GM19035 (cell line): Measurements from ENCODE around the gene USB1.
A peak's percentile ranks its signal among the peaks of the same experiment; 100 is the strongest.

ENCODE experiments used
- ATAC-seq: cut with Tn5 transposase; IDR thresholded peaks from one replicate; pipeline ENCODE4 v1.9.1; 2021; ENCODE audit not compliant: unreplicated experiment

The USB1 gene

DNA sequence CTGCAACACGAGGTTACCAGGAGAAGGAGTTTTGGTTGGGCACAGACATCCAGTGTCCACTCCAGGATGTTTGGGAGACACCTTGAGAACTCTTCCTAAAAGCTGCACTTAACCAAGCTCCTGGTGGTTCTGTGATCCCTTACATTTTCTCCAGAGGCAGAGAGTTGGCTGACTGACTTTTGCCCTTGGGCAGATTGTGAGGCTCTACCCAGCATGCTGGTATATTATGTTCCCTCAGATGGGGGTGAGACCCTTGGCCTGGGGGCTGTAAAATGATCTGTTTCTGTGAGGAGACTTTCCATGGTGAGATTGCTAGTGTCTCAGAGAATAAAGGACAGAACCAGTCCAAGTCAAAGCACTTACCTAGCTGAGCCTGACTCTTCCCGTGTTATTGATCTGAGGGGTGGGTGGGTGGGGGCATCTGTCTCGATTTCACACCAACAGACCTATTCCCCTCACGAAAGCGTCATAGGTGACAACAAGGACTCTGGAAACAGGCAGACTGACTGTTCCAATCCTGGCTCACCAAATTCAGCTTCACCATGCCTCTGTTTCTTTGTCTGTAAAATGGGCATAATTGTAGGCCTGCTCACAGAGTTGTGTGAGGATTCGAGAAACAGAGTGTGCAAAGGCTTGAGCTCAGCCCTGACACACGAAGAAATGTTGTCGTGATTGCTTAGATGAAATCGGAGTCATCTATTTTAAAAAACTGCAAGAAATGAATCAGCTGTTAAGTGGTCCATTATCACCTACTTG is 12.2 kb downstream of the USB1 start:
- no peak for ATAC-seq

GRCh38 chr16:58016840-58017446 is 15.7 kb downstream of the USB1 start:
- ATAC-seq, result no peak

- no peak for ATAC-seq
These were observed 17.6 kb downstream of the USB1 start for GRCh38 chr16:58018803-58019202.

GRCh38 chr16:58019866-58020538 is 18.8 kb downstream of the USB1 start:
- ATAC-seq, result no peak

GRCh38 chr16:58020628-58021521 is 19.7 kb downstream of the USB1 start:
- ATAC-seq, result no peak

DNA sequence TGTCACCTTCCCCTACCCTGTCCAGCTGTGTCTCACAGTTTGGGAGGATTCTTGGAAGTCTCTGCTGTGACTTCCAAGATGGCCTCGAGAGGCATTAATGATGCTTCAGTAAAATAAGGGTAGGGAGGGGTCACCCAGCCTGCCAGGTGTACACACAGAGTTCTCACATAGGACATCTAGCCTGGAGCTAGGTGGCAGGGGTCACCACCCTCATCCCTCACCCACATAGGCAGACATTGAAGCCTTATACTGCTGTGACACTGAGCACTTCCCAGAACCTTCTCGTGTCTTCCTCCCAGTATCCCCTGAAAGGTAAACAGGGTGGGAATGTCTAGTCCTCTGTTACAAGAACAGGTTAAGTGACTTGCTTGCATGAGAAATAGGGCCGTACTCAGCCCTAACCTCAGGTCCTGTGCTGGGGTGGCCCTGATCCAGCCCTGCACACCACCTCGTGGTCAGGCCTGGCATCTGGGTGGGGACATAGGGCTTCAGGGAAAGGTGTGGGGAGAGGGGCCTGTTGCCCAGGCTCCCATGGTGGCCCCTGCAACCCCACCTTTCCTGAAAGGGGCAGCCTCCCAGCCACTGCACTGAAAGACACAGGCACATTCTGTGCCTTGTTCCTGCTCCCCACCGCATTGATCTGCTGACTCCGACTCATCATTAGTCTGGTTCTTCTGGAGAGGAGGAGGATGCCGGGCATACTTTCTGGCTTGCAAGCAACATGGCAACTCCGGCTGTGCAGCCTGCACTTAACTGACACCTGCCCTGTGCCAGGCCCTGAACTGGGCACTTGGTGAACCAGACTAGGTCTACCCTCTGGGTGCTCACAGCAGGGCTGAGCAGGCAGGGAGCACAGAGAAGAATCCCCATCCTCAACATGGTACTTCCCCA is 20.7 kb downstream of the USB1 start:
- no peak for ATAC-seq

DNA sequence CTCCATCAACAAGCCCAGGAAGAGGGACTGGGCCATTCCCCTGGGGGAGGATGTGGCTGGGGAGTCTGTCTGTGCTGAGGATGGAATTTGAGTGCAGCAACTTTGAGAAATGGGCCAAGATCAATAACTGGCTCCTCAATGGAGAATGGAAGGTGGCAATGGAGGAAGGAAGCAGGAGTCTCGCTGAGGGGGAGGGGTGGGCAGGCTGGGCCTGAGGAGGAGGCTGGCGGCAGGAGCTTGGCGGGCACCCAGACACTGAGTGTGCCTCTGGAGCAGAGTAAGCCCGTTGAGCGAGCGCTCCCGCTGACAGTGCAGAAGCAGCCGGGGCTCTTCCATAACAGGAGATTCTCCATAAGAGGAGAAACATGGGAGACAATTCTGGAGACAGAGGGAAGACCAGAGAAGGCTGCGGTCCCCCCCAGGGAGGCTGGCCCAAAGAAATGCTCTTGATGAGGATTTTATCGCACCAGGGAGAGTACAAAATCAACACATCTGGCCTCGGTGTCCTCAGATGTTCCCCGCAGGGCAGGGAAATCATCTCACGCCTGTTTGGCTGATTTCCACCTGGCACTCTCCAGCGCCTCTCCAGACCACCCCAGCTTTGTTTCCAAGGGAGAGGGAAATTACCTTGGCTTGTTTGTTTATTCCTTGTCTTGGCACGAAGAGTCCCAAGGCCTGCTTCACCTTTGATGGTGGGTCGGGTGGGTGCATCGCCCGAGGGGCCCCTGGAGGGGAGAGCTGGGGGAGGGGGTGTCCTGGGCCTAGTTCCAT is 21.6 kb downstream of the USB1 start:
- no peak for ATAC-seq

DNA sequence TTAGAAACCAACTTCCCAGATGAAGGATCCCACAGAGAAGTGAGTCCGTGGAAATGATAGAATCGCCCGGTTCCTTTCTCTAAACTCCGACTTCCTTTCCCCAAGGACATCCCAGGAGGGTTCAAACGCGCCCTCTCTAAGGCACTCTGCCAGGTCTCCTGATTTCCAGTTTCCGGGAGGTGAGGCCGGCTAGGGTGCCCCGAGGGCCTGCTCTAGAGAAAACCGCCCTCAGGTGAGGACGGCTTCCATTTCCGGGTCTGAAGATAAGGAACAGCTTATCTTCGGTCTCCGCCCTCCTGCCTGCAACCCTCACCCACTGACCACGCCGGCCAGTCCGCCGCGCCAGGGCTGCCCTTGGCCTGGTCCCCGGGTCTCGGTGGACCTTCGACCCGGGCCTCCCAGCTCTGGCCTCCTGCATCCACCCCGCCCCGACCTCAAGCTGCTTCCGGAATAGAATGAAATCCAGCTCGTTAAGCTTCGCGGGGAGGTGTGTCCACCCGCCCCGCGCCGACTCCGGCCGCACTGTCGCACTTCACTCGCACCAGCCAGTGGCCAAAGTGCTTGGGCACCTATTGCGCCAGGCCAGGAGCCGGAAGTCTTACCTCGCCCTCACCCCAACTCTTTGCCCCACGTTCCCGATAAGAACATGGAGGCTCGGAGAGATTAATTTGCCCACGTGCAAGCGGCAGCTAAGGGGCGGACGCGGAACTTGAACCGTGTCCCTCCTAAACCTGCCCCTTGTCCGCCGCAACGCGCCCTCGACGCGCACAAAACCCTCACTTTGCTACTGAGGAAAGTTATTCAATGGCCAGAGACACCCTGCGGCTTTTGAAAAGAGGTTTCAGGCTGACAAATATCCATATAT is 23.5 kb downstream of the USB1 start:
- no peak for ATAC-seq

- peak; percentile 53 for ATAC-seq
These were observed 24.3 kb downstream of the USB1 start, which contains the start of gene MMP15 for GRCh38 chr16:58025351-58026138. Gene MMP15 (plus strand): TSS chr16:58025754. CDS start chr16:58026351, 597 bp downstream.

DNA sequence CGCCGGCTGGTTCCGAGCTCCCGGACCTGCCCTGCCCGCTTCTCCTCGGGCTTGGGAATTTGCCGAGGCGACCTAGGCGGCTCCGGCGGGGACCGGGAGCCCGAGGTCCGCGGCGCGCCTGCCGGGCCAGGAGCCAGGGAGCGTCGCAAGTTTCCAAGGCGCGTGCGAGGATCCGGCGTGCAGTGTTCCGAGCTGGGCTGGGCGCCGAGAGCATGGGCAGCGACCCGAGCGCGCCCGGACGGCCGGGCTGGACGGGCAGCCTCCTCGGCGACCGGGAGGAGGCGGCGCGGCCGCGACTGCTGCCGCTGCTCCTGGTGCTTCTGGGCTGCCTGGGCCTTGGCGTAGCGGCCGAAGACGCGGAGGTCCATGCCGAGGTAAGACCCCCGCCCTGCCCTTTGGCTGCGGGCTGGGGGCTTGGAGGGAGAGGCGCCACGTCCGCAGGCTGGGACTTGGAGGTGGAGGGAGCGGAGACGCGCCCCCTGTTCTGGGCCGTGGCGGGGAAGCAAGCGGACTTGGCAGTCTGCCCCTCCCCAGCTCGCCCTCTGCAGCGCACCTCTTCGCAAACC is 25.0 kb downstream of the USB1 start:
- ATAC-seq, result no peak

GRCh38 chr16:58026705-58027160 is 25.5 kb downstream of the USB1 start:
- ATAC-seq, result no peak

GRCh38 chr16:58027161-58027915 is 26.1 kb downstream of the USB1 start:
- no peak for ATAC-seq

DNA sequence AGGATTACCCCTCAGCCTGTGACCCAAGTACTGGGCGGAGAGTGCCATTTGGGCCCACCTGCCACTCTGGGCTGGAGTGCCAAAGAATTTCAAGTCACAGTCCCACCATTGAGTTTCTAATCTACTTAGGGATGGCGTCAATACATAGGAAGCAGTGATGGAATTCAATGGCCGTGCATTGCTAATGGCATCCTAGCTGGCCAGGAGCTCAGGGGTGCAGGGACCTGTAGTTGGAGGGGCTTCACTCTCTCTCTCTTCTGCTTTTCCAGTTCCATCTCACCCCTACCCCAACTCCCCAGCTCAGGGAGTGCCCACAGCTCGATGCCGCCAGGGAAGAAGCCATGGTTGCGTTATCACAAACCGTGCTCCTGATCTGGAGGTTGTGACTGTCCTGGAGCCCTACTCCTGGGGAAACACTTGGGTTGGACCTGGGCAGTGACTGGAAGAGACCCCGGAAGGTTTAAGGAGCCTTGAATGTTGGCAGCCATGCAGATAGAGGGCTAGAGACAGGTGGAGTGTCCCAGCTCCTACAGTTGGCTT is 26.8 kb downstream of the USB1 start:
- no peak for ATAC-seq

DNA sequence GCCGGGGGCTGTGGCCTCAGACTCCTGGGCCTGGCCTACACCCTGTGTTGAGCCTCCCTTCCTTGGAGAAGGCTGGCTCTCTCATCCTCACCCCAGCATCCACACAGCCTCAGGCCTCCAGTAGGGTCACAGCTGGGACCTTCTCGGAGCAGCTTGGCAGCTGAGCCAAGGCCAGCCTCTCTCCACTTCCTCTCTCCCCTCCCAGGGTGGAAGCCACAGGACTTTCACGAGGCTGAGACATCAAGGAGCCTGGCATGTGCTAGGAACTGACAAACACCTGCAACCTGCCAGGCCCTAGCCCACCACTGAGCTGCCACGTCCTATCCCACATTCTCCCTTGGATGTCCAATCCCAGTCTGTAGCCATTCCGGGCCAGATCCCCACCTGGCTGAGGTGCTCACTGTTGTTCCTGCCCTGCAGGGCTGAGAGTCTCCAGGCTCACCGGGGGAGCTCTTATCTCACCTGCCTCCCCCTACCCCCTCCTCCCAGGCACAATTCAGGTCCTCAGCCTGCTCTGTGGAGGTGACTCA is 27.4 kb downstream of the USB1 start:
- no peak for ATAC-seq

DNA sequence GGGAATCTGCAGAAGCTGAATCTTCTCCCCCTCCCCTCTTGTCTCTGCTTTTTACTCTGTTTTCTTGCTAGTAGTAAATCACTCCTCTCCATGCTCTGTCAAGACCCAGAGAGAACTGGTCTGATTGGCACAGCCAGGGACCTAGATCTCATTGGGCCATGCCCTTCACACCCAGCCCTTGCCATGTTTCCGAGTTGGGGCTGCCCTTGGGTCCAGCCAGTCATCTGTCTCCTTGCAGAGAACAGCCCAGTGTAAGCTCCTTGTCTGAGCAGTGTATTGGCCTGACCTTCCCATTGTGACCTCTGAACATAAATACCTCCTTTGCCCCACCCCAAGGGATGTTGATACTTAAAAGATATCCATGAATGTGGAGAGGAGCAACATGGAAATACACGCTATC is 28.2 kb downstream of the USB1 start:
- no peak for ATAC-seq
